ENCODE data around the gene UCN3.
"Not testable (repeated sequence)": the region's sequence is repeated elsewhere in the genome, so short reads cannot be mapped to it uniquely, and the experiment has no call there.

DNA sequence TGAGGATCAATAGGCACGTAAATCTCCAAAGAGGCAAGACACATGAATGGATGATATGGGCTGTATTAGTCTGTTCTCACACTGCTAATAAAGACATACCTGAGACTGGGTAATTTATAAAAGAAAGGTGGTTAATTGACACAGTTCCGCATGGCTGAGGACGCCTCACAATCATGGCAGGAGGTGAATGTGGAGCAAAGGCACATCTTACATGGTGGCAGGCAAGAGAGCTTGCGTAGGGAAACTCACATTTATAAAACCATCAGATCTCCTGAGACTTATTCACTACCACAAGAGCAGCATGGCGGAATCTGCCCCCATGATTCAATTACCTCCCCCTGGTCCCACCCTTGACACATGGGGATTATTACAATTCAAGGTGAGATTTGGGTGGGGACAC is 14.4 kb downstream of the UCN3 start:
- TF ChIP-seq, protein P1, sequence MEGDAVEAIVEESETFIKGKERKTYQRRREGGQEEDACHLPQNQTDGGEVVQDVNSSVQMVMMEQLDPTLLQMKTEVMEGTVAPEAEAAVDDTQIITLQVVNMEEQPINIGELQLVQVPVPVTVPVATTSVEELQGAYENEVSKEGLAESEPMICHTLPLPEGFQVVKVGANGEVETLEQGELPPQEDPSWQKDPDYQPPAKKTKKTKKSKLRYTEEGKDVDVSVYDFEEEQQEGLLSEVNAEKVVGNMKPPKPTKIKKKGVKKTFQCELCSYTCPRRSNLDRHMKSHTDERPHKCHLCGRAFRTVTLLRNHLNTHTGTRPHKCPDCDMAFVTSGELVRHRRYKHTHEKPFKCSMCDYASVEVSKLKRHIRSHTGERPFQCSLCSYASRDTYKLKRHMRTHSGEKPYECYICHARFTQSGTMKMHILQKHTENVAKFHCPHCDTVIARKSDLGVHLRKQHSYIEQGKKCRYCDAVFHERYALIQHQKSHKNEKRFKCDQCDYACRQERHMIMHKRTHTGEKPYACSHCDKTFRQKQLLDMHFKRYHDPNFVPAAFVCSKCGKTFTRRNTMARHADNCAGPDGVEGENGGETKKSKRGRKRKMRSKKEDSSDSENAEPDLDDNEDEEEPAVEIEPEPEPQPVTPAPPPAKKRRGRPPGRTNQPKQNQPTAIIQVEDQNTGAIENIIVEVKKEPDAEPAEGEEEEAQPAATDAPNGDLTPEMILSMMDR (IDR thresholded peaks at IDR 0.05): not testable (repeated sequence)
- not testable (repeated sequence) for TF ChIP-seq POLR2A (IDR thresholded peaks at IDR 0.05)
